ENCODE results near the gene FRRS1L. TPM values are rescaled to one million over a fixed set of nuclear protein-coding genes. Genes with fewer than 3 reads are reported as not detected.

The FRRS1L gene
- total RNA-seq, 1 experiment from 2014 or later: not detected

GRCh38 chr9:109176963-109177362 is 9.9 kb upstream of the FRRS1L start:
- Histone ChIP-seq H4K20me1 (ENCODE audit: insufficient read depth) (no peaks in the 10 kb centered on the region), H3K4me3 (no peak overlapping the region), H3F3A (ENCODE audit: insufficient read depth, low read depth) (no peaks in the 10 kb centered on the region; the same call in 1 of the 2 replicates), H3K79me2 (ENCODE audit: low read depth) (no peaks in the 10 kb centered on the region), H3K9me2 (ENCODE audit: insufficient read depth) (0 out of 2 replicates have a peak, but pooled peaks cover 4% of the 10 kb centered on the region), H2AFZ (no peak overlapping the region), H3K27ac (no peak overlapping the region), H3K27me3 (ENCODE audit: insufficient read depth, low read depth) (no peaks in the 10 kb centered on the region), H3K4me2 (no peak overlapping the region), H3K4me1 (replicated peaks; ENCODE audit: insufficient read depth) (no peaks in the 10 kb centered on the region), H3K9me3 (ENCODE audit: insufficient read depth, low read depth) (no peaks in the 10 kb centered on the region), H3K36me3 (ENCODE audit: low read depth) (no peaks in the 10 kb centered on the region)
- ChIA-PET CTCF (no interaction called here), POLR2A (ENCODE audit: unreplicated experiment) (no interaction called here)
- DNase-seq: no peak
- no TSS peak for BruUV-seq (replicated peaks)
- intact Hi-C loops (cut with micrococcal nuclease; ENCODE audit: unreplicated experiment): no loop called here
- TF ChIP-seq EZH2 (IDR thresholded peaks at IDR 0.05; ENCODE audit: low read depth) (no peak), CTCF (conservative IDR thresholded peaks at IDR 0.05) (no peak)

- BruUV-seq (replicated peaks): no TSS peak
- intact Hi-C loops (cut with micrococcal nuclease; ENCODE audit: unreplicated experiment): no loop called here
Observed at GRCh38 chr9:109176386-109176785, 9.3 kb upstream of the FRRS1L start.

DNA sequence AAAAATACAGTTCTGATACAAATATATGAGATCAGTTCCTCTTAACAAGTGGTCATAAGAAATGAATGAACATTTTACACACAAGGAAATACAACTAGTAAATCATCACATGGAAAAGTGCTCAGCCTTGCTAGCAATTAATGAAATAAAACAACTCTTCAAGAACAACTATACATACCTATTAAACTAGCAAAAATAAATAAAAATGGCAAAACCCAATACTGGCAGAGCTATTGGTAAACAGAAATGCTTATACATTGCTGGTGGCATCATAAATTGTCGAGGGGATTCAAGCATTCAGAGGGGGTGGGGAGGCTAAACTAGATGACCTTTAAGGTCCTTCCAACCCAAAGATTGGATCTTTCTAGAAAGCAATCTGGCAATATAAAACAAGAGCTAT is 5.9 kb upstream of the FRRS1L start:
- no peaks in the 10 kb centered on the region for H4K20me1 ChIP-seq (ENCODE audit: insufficient read depth)
- H3K9me2 ChIP-seq (ENCODE audit: insufficient read depth): 0 out of 2 replicates have a peak, but pooled peaks cover 4% of the 10 kb centered on the region
- ChIA-PET POLR2A (ENCODE audit: unreplicated experiment) (interaction anchor here (0.6 kb wide), 1 partner anchor 64 kb away, joined by 3 read pairs; no protein-coding TSS in a partner anchor), CTCF (interaction anchor here (0.7 kb wide), 1 partner anchor 161 kb away, joined by 4 read pairs; no protein-coding TSS in a partner anchor)
- no TSS peak for BruUV-seq (replicated peaks)
- no peaks in the 10 kb centered on the region for H3K79me2 ChIP-seq (ENCODE audit: low read depth)
- no peak overlapping the region for H3K4me3 ChIP-seq
- no peaks in the 10 kb centered on the region; the same call in 1 of the 2 replicates for H3F3A ChIP-seq (ENCODE audit: insufficient read depth, low read depth)
- TF ChIP-seq EZH2 (IDR thresholded peaks at IDR 0.05; ENCODE audit: low read depth): no peak
- TF ChIP-seq CTCF (conservative IDR thresholded peaks at IDR 0.05): no peak
- H3K27me3 ChIP-seq (ENCODE audit: insufficient read depth, low read depth): no peaks in the 10 kb centered on the region
- no peak for DNase-seq
- H3K4me2 ChIP-seq: no peak overlapping the region
- no peak overlapping the region for H2AFZ ChIP-seq
- no peaks in the 10 kb centered on the region for H3K36me3 ChIP-seq (ENCODE audit: low read depth)
- no peak overlapping the region for H3K27ac ChIP-seq
- H3K4me1 ChIP-seq (replicated peaks; ENCODE audit: insufficient read depth): no peaks in the 10 kb centered on the region
- H3K9me3 ChIP-seq (ENCODE audit: insufficient read depth, low read depth): no peaks in the 10 kb centered on the region
- intact Hi-C loops (cut with micrococcal nuclease; ENCODE audit: unreplicated experiment): no loop called here

More at GRCh38 chr9:109176386-109176785, 9.3 kb upstream of the FRRS1L start:
- no peaks in the 10 kb centered on the region for H3K9me3 ChIP-seq (ENCODE audit: insufficient read depth, low read depth)
- TF ChIP-seq CTCF (conservative IDR thresholded peaks at IDR 0.05): no peak
- no peak for TF ChIP-seq EZH2 (IDR thresholded peaks at IDR 0.05; ENCODE audit: low read depth)
- no peaks in the 10 kb centered on the region for H4K20me1 ChIP-seq (ENCODE audit: insufficient read depth)
- H3K4me2 ChIP-seq: no peak overlapping the region
- no peak overlapping the region for H3K4me3 ChIP-seq
- no peaks in the 10 kb centered on the region for H3K4me1 ChIP-seq (replicated peaks; ENCODE audit: insufficient read depth)
- no peak overlapping the region for H2AFZ ChIP-seq
- H3K79me2 ChIP-seq (ENCODE audit: low read depth): no peaks in the 10 kb centered on the region
- no peak for DNase-seq
- no peaks in the 10 kb centered on the region; the same call in 1 of the 2 replicates for H3F3A ChIP-seq (ENCODE audit: insufficient read depth, low read depth)
- ChIA-PET POLR2A (ENCODE audit: unreplicated experiment) (no interaction called here), CTCF (no interaction called here)
- H3K27ac ChIP-seq: no peak overlapping the region
- H3K27me3 ChIP-seq (ENCODE audit: insufficient read depth, low read depth): no peaks in the 10 kb centered on the region
- 0 out of 2 replicates have a peak, but pooled peaks cover 4% of the 10 kb centered on the region for H3K9me2 ChIP-seq (ENCODE audit: insufficient read depth)
- H3K36me3 ChIP-seq (ENCODE audit: low read depth): no peaks in the 10 kb centered on the region

Data from PC-9 (cell line).